Activated naive CD4-positive, alpha-beta T cell treated with anti-CD3 and anti-CD28 coated beads, Interleukin-2, amount 50 U/mL, for 72 hours (primary cell): ENCODE measurements around the gene NABP1. TPM values are rescaled to one million over a fixed set of nuclear protein-coding genes. Genes with fewer than 3 reads are reported as not detected.

Experiments
- ATAC-seq, 2 donors: fragments of 150-1000 bp; cut with Tn5 transposase; 2 replicates each; pipeline ENCODE4 v1.10.0; 2021; ENCODE audit warnings: mild to moderate bottlenecking in 2 of 2, moderate library complexity in 2 of 2
- DNase-seq, 2 donors: peaks; one replicate each; pipeline ENCODE4 v3.0.0; 2021 to 2022; ENCODE audit warnings: low spot score in 2 of 2
- H3K27ac Mint-ChIP-seq, 2 donors: one replicate each; pipeline ENCODE4 v1.8.0; 2022; ENCODE audit warnings: mild to moderate bottlenecking in 2 of 2, mixed read lengths in 2 of 2
- H3K36me3 Mint-ChIP-seq, 2 donors: one replicate each; pipeline ENCODE4 v1.8.0; 2022; ENCODE audit warnings: mixed read lengths in 2 of 2
- H3K9me3 Mint-ChIP-seq, 2 donors: one replicate each; pipeline ENCODE4 v1.8.0; 2022; ENCODE audit warnings: mixed read lengths in 2 of 2
- total RNA-seq, 2 donors: library from RNA; stranded (reverse); gene quantifications; one replicate each; pipeline ENCODE4 v1.2.3, GENCODE V29; 2022

NABP1 gene
- total RNA-seq, 2 donors from 2014 or later = 53.7 to 59.7 TPM

DNA sequence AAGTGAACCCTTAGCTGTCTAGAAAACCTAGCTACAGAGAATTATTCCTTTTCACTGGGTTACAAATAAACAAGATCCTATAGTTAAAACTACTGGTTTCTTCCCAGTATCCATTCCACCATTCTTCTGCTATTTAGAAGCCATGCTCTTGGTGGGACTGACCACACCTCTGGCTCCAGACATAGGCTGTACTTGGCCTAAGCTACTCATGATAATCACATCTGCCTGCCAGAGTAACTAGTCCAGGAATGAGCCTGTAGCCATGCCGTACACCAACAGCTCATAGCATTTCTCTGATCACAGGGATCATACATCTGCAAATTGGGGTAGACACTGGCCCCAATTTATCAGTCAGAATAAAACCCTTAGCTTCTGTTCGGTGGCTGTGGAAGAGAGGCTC is 33.7 kb downstream of the NABP1 start:
- Mint-ChIP-seq H3K27ac (no peak overlapping the region), H3K9me3 (no peaks in the 10 kb centered on the region), H3K36me3 (peaks cover 0 to 9% of the 10 kb centered on the region in 2 donors)
- DNase-seq = no peak
- ATAC-seq = no peak

DNA sequence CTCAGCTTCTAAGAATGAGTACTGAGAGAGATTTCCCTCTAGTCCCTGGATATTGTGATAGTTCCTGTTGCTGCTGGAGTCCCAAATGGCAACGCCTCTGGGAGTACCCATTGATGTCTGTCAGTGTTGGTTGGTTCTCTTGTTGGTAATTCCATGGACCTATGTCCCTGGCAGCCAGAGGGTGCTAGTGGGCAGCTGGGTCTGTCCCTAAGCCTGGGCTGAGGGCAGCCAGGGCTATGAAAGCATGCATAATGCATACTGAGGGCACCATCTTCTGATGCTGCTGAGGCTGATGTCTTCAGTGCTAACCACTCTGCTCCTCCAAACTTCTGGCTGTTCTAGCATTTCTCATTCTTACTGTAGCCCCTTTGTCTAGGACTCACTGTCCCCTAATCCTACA is 35.9 kb downstream of the NABP1 start:
- ATAC-seq (peak in 1 of 2 donors; percentile 51), DNase-seq (no peak)
- Mint-ChIP-seq H3K27ac (no peak overlapping the region), H3K9me3 (no peaks in the 10 kb centered on the region), H3K36me3 (peaks cover 0 to 4% of the 10 kb centered on the region in 2 donors)

DNA sequence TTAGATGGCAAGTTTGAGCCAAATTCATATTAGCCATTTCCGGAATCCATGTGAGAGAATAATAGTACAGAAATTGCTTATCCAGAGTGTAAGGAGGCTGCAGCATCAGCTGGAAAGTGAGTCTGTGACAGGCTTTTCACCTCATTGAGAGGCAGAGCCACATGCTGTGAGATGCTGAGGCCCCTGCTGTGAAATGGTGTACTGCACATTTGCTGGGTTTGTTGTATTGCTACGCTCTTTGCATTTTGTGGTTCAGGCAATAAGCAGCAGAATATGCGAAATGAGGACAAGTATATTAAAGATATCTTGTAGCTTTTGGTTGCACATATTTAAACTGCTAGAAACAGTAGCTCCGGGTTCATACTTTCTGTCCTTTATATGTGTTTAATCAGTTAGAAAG is 37.0 kb downstream of the NABP1 start:
- ATAC-seq = no peak
- no peak for DNase-seq
- H3K27ac Mint-ChIP-seq = no peak overlapping the region
- H3K36me3 Mint-ChIP-seq = no peaks in the 10 kb centered on the region
- no peaks in the 10 kb centered on the region for H3K9me3 Mint-ChIP-seq

DNA sequence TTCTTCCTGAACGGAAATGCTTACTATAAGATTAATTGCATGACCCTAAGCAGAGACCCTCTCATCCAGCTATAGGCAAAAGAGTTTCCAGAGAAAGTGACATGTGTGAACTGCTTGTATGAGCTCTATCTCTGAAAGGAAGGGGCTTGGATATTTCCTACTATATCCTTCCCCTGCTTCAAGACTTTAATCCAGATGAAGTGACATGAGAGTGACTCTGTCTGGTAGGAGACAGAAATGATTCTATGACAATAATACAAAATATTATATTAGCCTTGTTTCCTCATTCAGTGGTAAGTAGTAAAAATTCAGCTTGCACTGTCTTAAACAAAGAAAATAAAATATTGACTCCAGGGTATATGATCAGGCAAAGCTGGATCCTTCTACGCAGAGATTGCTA is 37.5 kb downstream of the NABP1 start:
- DNase-seq = no peak
- H3K27ac Mint-ChIP-seq = no peak overlapping the region

DNA sequence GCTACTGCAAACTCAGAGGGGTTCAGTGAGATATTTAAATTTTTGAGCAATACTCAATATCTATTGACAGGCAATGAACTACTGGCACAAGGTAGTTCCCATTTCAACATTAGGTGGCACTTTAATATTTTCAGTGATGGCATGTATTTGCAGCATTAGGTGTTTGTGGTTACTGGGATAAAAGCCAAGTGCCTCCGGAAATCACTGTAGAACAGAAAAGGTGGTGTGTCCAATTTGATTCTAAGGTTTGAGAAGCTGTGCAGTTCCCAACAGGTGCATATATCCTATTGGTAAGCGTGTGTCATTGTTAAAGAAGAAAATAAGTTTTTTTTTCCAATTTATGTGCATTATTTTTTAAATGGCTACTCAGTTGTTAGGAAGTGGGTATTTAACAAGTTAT is 41.3 kb downstream of the NABP1 start:
- ATAC-seq (no peak), DNase-seq (no peak)
- Mint-ChIP-seq H3K36me3 (no peaks in the 10 kb centered on the region), H3K27ac (no peak overlapping the region), H3K9me3 (no peaks in the 10 kb centered on the region)

More for the DNA sequence above, 37.5 kb downstream of the NABP1 start:
- H3K9me3 Mint-ChIP-seq = no peaks in the 10 kb centered on the region
- no peak for ATAC-seq
- H3K36me3 Mint-ChIP-seq = no peaks in the 10 kb centered on the region

DNA sequence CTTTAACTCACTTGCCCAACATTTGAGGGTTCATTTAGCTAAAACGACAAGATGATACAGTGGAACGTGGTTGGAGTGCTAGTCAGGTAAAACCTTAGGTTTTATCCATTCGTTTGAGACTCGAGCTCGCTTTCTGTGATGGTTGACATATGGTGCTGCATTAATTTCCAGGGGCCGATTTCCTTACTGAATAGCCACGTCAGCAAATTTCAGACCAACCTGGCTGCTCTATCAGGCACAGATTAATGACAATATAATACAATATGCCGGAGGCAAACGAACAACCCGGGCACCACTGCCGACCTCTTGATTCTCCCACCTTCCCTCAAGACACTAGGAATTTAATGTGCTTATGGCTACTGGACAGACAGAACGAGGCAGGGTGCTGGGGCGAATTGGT is 42.0 kb downstream of the NABP1 start:
- no peak for DNase-seq
- Mint-ChIP-seq H3K36me3 (no peaks in the 10 kb centered on the region), H3K27ac (no peak overlapping the region), H3K9me3 (no peaks in the 10 kb centered on the region)
- ATAC-seq = no peak

DNA sequence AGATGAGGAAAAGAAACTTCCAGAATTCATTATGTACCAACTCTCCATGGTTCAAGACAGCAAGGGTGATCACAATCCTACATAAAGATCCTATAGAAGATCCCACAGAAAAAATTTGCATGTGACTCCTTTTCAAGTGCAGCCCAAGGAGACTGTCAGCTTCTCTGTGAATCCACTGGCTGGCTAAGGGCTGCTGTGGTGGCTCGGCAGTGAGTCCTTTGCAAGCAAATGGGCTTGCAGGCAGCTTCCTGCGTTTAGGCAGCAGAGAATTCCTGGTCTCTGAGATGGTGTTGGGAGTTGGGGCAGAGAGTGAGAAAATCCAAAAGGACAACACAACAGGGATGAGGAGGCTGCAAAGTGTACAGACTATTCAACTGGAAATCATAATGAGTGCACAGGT is 43.4 kb downstream of the NABP1 start:
- H3K9me3 Mint-ChIP-seq = no peaks in the 10 kb centered on the region
- no peak overlapping the region for H3K27ac Mint-ChIP-seq
- DNase-seq (no peak), ATAC-seq (no peak)
- no peaks in the 10 kb centered on the region for H3K36me3 Mint-ChIP-seq

DNA sequence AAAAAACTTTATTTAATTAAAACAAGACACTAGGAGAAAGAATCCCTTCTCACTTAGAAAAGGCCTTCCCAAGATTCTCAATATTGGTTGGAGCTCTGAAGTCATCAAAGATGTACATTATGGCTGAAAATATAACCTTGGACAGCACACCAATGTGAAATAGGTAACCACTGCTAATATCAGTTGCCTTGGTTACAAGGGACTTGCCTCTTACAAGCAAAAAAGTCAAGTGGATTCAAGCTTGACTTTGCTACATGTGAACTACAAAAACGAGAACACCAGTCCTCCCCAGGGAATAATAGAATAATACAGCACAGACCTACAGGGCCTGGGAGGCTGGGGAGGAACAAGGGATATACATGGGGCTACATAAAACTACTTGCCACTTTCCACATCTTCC is 46.1 kb downstream of the NABP1 start:
- no peaks in the 10 kb centered on the region for H3K9me3 Mint-ChIP-seq
- ATAC-seq = no peak
- no peak overlapping the region for H3K27ac Mint-ChIP-seq
- no peaks in the 10 kb centered on the region for H3K36me3 Mint-ChIP-seq
- DNase-seq = no peak

DNA sequence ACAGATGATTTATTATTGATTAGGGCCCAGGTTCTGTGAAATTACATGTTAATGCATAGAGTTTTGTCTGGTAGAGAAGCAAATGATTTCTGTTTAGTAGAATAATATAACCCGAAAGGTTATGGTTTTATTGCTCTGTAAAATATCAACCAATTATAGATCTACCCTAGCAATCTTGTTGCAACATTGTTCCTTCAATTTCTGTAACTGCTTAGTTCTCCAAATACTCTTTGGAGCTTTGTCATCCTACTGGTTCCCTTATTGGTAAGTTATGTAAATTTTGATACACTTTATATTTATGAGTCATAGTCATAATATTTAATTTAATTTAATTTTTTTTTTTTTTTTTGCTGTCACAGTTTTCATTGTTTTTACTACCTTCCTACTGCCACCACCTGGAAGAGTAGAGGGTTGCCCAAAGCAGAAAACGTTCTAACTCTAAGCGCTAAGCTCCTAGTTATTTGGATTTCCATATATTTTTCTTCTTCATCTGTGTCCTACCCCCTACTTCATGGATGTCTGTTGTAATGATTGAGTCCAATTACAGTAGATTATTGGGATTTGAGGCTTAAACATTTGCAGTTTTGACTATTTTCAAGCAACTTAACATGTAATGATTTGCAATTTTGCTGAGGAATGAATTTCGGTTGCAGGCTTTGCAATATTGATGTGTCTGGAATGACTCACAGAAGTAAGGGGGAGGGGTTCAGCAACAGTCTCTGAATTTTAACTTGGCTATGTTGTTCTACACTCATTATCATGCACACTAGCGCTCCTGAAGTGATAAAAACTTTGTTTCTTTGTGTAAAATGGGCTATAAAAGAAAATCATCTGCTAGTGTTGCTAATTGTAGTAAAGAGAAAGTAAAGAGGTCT is 51.1 kb downstream of the NABP1 start:
- no peaks in the 10 kb centered on the region for H3K9me3 Mint-ChIP-seq
- no peak for ATAC-seq

DNA sequence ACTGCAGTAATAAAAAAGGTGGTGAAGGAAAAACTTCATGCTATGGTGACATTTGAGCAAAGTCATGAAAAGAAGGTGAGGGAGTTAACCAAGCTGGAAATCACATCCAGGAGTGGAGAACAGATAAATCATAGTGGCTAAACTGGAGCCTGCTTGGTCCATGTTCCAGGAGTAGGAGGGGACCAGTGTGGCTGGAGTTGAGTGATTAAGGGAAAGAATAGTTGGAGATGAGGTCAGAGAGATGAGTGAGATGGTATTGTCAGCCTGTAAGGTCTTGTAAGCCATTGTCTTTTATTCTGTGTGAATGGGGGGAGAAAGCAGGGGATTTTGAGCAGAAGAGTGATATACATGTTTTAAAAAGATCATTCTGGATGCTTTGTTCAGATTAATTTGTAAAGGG is 52.3 kb downstream of the NABP1 start:
- H3K9me3 Mint-ChIP-seq = no peaks in the 10 kb centered on the region
- no peaks in the 10 kb centered on the region for H3K36me3 Mint-ChIP-seq
- ATAC-seq = no peak
- no peak for DNase-seq
- no peak overlapping the region for H3K27ac Mint-ChIP-seq

More for the DNA sequence above, 51.1 kb downstream of the NABP1 start:
- Mint-ChIP-seq H3K36me3 (no peaks in the 10 kb centered on the region), H3K27ac (no peak overlapping the region)
- DNase-seq = no peak

Other genes with a start within 250 kb of the NABP1 start
- not detected for gene CAVIN2, start 169.0 kb downstream of the NABP1 start, total RNA-seq